Measurements from ENCODE around the gene FN1. TPM values are rescaled to one million over a fixed set of nuclear protein-coding genes. Genes with fewer than 3 reads are reported as not detected.

FN1 gene
- total RNA-seq, 1 donor from 2014 or later, result 52.0 TPM

DNA sequence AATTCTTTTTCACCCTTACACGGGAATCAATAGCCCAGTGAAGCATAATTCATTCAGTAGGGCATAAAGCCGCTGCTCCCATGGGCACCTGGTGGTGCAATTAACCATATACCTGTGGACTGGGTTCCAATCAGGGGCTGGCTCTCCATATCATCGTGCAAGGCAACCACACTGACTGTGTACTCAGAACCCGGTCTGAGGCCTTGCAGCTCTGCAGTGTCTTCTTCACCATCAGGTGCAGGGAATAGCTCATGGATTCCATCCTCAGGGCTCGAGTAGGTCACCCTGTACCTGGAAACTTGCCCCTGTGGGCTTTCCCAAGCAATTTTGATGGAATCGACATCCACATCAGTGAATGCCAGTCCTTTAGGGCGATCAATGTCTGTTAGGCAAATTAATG, 55.2 kb downstream of the FN1 start:
- H3F3A ChIP-seq (ENCODE audit: low read depth), result no peaks in the 10 kb centered on the region
- H3K36me3 Mint-ChIP-seq, result peaks cover 35% of the 10 kb centered on the region
- TF ChIP-seq, protein P1, sequence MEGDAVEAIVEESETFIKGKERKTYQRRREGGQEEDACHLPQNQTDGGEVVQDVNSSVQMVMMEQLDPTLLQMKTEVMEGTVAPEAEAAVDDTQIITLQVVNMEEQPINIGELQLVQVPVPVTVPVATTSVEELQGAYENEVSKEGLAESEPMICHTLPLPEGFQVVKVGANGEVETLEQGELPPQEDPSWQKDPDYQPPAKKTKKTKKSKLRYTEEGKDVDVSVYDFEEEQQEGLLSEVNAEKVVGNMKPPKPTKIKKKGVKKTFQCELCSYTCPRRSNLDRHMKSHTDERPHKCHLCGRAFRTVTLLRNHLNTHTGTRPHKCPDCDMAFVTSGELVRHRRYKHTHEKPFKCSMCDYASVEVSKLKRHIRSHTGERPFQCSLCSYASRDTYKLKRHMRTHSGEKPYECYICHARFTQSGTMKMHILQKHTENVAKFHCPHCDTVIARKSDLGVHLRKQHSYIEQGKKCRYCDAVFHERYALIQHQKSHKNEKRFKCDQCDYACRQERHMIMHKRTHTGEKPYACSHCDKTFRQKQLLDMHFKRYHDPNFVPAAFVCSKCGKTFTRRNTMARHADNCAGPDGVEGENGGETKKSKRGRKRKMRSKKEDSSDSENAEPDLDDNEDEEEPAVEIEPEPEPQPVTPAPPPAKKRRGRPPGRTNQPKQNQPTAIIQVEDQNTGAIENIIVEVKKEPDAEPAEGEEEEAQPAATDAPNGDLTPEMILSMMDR (IDR thresholded peaks at IDR 0.05), result no peak
- TF ChIP-seq EZH2phosphoT487 (IDR thresholded peaks at IDR 0.05) (no peak), EZH2 (IDR thresholded peaks at IDR 0.05) (no peak)
- H3K9me3 Mint-ChIP-seq, result no peaks in the 10 kb centered on the region
- H3K27ac Mint-ChIP-seq, result no peak overlapping the region
- no peaks in the 10 kb centered on the region for H3K27me3 ChIP-seq
- H3K79me2 ChIP-seq (ENCODE audit: low read depth), result no peaks in the 10 kb centered on the region
- no peaks in the 10 kb centered on the region for H3K4me1 ChIP-seq
- no peaks in the 10 kb centered on the region for H3K4me1 Mint-ChIP-seq
- H3K4me2 ChIP-seq, result no peak overlapping the region
- DNase-seq (ENCODE audit: low spot score), result no peak
- peaks cover 2% of the 10 kb centered on the region for H3K27me3 Mint-ChIP-seq (ENCODE audit: insufficient read depth, low read depth)
- H3K4me3 ChIP-seq, result no peak overlapping the region
- no peaks in the 10 kb centered on the region for H4K20me1 ChIP-seq (ENCODE audit: low read depth)
- H3K27ac ChIP-seq, result no peak overlapping the region
- H3K9ac ChIP-seq, result no peak overlapping the region
- no peaks in the 10 kb centered on the region for H3K9me3 ChIP-seq (ENCODE audit: low read depth)
- no peaks in the 10 kb centered on the region for H3K36me3 ChIP-seq
- no peak overlapping the region for H2AFZ ChIP-seq (replicated peaks)
- H3K4me3 Mint-ChIP-seq, result no peak overlapping the region

DNA sequence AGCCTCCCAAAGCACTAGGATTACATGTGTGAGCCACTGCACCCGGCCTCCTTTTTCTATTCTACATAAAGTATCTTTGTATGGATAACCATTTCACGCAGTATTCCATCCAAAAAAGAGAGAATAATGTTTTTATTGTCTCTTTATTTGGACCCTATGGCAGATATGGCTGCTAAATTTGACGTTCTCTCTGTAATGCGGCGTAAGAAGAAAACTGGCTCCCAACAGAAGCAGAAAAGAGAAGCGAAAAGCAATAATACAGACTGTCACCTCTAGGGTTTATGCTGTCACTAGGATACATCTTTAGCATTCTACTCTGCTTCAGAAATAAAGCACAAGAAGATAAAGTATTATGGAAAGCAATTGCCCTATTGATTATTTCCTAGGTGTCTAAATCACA, 55.9 kb downstream of the FN1 start:
- no peaks in the 10 kb centered on the region for H3K4me1 Mint-ChIP-seq
- H3K27me3 Mint-ChIP-seq (ENCODE audit: insufficient read depth, low read depth), result peaks cover 2% of the 10 kb centered on the region
- peaks cover 41% of the 10 kb centered on the region for H3K36me3 Mint-ChIP-seq
- Histone ChIP-seq H3K9me3 (ENCODE audit: low read depth) (no peaks in the 10 kb centered on the region), H3K4me2 (no peak overlapping the region), H3K79me2 (ENCODE audit: low read depth) (no peaks in the 10 kb centered on the region), H3K27me3 (no peaks in the 10 kb centered on the region), H3K4me3 (no peak overlapping the region), H4K20me1 (ENCODE audit: low read depth) (no peaks in the 10 kb centered on the region), H3K27ac (no peak overlapping the region), H3K9ac (no peak overlapping the region), H3F3A (ENCODE audit: low read depth) (no peaks in the 10 kb centered on the region), H2AFZ (replicated peaks) (no peak overlapping the region), H3K4me1 (no peaks in the 10 kb centered on the region), H3K36me3 (no peaks in the 10 kb centered on the region)
- TF ChIP-seq, protein P1 (IDR thresholded peaks at IDR 0.05), result no peak
- TF ChIP-seq EZH2phosphoT487 (IDR thresholded peaks at IDR 0.05) (no peak), EZH2 (IDR thresholded peaks at IDR 0.05) (no peak)
- no peaks in the 10 kb centered on the region for H3K9me3 Mint-ChIP-seq
- no peak for DNase-seq (ENCODE audit: low spot score)
- H3K27ac Mint-ChIP-seq, result no peak overlapping the region
- H3K4me3 Mint-ChIP-seq, result no peak overlapping the region

DNA sequence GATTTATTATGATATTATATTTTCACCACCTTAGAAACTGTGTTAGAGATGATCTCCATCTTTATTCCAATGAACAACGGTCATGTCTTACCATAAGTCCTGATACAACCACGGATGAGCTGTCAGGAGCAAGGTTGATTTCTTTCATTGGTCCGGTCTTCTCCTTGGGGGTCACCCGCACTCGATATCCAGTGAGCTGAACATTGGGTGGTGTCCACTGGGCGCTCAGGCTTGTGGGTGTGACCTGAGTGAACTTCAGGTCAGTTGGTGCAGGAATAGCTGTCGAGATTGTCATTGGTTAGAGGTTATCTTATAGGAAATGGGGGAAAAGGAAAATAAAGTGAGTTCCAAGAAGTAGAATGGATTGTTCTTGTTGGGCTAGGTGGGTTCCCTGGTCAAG, 56.8 kb downstream of the FN1 start:
- Histone ChIP-seq H4K20me1 (ENCODE audit: low read depth) (no peaks in the 10 kb centered on the region), H3K4me2 (no peak overlapping the region), H3K4me3 (no peak overlapping the region), H3K4me1 (no peaks in the 10 kb centered on the region), H3K9ac (no peak overlapping the region), H3K36me3 (no peaks in the 10 kb centered on the region), H3K27me3 (no peaks in the 10 kb centered on the region), H2AFZ (replicated peaks) (no peak overlapping the region), H3F3A (ENCODE audit: low read depth) (no peaks in the 10 kb centered on the region), H3K79me2 (ENCODE audit: low read depth) (no peaks in the 10 kb centered on the region), H3K9me3 (ENCODE audit: low read depth) (no peaks in the 10 kb centered on the region), H3K27ac (no peak overlapping the region)
- no peak for DNase-seq (ENCODE audit: low spot score)
- peaks cover 51% of the 10 kb centered on the region for H3K36me3 Mint-ChIP-seq
- peaks cover 2% of the 10 kb centered on the region for H3K27me3 Mint-ChIP-seq (ENCODE audit: insufficient read depth, low read depth)
- no peak for TF ChIP-seq EZH2phosphoT487 (IDR thresholded peaks at IDR 0.05)
- no peak for TF ChIP-seq EZH2 (IDR thresholded peaks at IDR 0.05)
- TF ChIP-seq, protein P1 (IDR thresholded peaks at IDR 0.05), result no peak
- no peak overlapping the region for H3K4me3 Mint-ChIP-seq
- no peak overlapping the region for H3K27ac Mint-ChIP-seq
- no peaks in the 10 kb centered on the region for H3K4me1 Mint-ChIP-seq
- H3K9me3 Mint-ChIP-seq, result no peaks in the 10 kb centered on the region
